ENCODE results near the gene CS.
A peak's percentile ranks its signal among the peaks of the same experiment; 100 is the strongest.
"Not testable (repeated sequence)": the region's sequence is repeated elsewhere in the genome, so short reads cannot be mapped to it uniquely, and the experiment has no call there.

The CS gene

GRCh38 chr12:56299853-56300643, at the start of gene CS:
TSS of gene CS (minus strand) at chr12:56300330. CDS start at chr12:56300201, 129 bp downstream.
- DNase-seq (ENCODE audit: low read depth): peak; percentile 97

- no peak for DNase-seq (ENCODE audit: low read depth)
Measured at GRCh38 chr12:56348776-56349175, 48.6 kb upstream of the CS start.

DNA sequence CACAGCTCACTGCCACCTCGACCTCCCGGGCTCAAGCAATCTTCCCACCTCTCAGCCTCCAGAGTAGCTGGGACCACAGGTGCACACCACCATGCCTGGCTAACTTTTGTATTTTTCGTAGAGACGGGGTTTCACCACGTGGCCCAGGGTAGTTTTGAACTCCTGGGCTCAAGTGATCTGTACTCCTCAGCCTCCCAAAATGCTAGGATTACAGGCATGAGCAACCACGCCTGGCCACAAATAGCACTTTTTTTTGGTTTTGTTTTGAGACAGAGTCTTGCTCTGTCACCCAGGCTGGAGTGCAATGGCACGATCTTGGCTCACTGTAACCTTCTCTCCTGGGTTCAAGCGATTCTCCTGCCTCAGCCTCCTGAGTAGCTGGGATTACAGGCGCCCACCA, 47.1 kb upstream of the CS start:
- not testable (repeated sequence) for DNase-seq (ENCODE audit: low read depth)

GRCh38 chr12:56346675-56347074, 46.5 kb upstream of the CS start:
- DNase-seq (ENCODE audit: low read depth): no peak

GRCh38 chr12:56342290-56342689, 42.2 kb upstream of the CS start:
- DNase-seq (ENCODE audit: low read depth): not testable (repeated sequence)

DNA sequence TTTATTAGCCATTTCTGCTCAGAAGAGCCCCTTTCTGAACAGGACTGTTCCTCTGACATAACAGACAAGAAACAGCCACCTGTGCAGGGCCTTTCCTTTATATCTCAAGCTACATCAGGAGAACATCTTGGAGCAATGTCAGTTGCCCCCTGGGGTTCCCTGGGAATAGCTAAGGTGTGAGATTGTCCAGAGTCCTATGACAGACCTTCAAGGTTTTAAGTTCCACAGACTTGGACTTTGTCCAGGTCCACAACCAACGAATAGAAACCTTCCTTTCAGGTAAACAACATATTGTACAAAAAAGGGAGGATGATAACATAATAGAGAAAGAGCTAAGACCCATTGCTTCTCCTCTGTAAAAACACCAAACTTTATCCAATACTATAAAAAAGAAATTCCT, 41.5 kb upstream of the CS start:
- DNase-seq (ENCODE audit: low read depth): no peak

DNA sequence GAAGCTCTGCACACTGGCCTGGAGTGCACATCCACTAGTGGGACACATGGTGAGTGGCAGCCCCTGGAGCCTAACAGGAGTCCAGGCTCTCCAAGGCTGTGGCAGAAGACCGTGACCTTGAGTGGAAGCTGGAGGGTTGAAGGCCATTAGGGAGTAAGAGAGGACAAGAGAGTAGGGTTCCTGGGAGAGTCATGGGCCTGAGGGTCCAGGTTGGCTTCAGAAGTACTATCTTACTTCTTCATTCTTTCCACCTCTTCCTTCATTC, 39.0 kb upstream of the CS start:
- DNase-seq (ENCODE audit: low read depth): no peak

DNA sequence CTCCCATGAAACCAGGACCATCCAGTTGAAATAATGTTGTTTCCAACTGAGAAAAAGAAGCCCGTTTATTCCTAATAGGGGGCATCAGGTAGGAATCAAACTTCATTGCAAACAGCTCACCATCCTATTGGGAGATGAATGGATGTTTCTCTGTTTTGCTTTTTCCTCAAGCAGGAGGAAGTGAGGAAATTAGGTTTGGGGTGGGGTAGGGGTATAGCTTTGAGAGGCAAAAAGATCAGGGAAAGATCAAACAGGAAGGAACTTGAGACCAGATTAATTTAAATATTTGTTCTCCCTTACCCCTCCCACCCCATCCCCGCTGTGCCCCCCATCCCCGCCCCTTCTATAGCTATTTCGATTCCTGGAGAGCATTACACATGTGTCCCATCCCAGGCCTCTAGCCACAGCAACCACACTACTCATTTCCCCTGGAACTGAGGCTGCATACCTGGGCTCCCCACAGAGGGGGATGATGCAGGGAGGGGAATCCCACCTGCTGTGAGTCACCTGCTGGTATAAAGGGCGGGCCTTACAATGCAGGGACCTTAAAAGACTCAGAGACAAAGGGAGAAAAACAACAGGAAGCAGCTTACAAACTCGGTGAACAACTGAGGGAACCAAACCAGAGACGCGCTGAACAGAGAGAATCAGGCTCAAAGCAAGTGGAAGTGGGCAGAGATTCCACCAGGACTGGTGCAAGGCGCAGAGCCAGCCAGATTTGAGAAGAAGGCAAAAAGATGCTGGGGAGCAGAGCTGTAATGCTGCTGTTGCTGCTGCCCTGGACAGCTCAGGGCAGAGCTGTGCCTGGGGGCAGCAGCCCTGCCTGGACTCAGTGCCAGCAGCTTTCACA, 38.4 kb upstream of the CS start, which contains the start of gene IL23A:
TSS of gene IL23A (plus strand) at position 577 of the 850 bp plus-strand sequence. CDS start at position 738, 161 bp downstream.
- peak; percentile 74 for DNase-seq (ENCODE audit: low read depth)

- no peak for DNase-seq (ENCODE audit: low read depth)
Measured at GRCh38 chr12:56337753-56338251, 37.7 kb upstream of the CS start.

DNA sequence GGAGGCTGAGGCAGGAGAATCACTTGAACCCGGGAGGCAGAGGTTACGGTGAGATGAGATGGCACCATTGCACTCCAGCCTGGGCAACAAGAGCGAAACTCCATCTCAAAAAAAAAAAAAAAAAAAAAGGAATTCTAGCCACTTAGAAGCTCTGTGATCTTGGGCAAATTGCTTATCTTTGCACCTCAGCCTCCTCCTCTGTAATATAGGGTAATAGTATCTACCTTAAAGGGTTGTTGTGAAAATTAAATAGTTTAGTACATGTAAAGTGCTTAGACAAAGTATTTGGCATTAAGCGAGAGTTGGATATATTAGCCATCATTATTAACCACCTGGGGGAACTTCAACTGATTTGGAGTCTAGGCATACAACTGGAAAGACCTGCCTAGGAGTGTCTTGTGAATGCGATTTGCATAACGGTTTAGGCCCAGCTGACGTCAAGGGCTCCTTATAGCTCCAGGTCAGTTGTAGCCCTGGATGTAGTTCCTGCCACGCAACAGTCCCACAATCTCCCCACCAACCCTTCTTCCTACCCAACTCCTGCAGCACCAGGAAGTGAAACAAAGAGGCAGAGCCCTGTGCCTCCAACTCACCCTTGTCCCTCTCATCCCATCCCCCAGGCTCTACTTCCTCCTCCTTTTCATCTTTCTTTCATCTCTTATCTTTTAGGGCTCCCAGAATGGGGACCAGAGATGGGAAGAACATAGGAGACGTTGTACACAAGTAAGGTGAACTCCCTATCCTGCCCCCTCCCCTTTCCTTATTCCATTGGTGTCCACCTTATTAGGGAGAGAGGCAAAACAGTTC, 36.4 kb upstream of the CS start:
- no peak for DNase-seq (ENCODE audit: low read depth)

GRCh38 chr12:56335527-56335926, 35.4 kb upstream of the CS start:
- not testable (repeated sequence) for DNase-seq (ENCODE audit: low read depth)

DNA sequence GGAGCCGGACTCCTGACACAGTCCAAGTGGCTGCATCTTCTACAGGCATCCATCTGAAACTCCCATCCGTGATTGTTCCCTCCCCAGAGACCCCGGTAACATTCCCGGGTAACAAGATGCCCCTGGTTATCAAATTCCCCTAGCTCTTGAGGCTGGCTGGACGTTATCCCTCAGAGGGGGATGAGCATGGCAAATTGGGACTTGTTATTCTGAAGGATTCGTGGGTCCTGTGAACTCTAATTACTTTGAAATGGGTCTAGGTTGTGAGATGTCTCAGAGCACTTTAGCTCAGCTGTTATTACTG, 34.3 kb upstream of the CS start:
- DNase-seq (ENCODE audit: low read depth): no peak

GRCh38 chr12:56333679-56334489, 33.8 kb upstream of the CS start, which contains the start of gene PAN2:
TSS of gene PAN2 (minus strand) at chr12:56334000. CDS start at chr12:56333094, 906 bp downstream.
- DNase-seq (ENCODE audit: low read depth): peak; percentile 80

DNA sequence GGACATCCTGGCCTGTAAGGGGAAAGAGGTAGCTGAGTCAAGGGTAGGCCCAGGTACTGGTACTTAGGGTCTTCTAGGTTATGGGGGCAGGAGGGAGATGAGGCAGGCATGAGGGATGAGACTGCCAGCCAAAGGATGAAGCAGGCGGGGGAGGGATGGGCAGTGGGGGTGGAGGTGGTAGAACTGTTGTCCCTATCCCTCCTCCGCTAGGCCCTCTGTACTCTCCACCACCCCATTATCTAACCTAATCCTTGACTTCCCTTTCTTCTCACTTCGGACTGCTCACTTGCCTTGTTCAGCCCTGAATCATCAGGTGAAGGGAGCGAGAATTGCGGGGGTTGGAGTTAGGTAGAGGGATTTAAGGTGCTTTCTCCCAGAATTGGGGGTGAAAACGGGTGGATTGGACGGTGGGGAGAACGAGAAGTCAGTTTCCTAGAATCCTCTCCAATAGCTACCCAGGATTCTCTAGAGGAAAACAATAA, 33.1 kb upstream of the CS start:
- DNase-seq (ENCODE audit: low read depth): no peak

DNA sequence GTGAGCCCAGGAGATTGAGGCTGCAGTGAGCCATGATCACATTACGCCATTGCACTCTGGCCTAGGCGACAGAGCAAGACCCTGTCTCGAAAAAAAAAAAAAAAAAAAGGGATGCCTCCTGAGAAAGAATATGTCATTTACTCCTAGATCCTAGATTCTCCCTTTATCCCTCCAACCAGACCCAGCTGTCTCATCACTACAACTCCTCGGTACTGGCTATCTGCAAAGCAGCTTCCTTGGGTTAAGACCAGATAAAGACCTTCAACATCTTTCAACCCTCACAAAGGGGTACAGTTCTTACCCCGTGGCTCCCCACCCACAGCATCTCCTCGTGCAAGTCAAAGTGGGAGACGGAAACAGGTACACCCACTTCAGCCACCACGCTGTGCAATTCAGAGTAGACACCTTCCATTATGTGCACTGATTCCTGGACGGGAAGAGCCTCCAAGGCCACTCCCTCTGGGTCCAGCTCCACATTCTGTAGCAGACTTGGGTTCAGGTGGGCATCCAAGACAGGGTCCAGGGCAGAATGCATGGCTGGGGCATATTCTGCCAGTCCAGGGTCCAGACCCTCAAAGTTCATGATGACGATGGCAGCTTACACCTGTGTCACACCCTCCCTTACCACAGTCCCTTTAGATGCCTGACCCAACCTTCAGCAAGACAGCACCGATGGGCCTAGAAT, 32.5 kb upstream of the CS start:
- no peak for DNase-seq (ENCODE audit: low read depth)

DNA sequence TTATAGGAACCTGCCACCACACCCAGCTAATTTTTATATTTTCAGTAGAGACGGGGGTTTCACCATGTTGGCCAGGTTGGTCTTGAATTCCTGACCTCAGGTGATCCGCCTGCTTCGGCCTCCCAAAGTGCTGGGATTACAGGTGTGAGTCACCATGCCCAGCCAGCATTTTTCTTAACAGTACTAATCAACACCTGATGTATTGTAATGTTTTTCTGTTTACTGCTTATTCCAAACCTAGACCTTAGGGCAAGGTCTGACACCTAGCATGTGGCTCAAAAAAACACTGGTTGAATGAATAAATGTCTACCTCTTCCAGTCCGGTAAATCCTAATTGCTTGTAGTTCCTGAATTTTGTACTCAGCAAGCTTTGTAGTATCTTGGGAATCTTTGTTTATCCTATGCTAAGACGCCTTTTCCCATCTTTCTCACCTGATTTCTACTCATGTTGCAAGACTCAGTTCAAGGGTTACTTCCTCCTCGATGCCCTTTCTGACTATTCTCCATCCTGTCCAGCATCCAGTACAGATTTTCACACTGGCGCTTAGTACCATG, 30.9 kb upstream of the CS start:
- no peak for DNase-seq (ENCODE audit: low read depth)

- DNase-seq (ENCODE audit: low read depth): no peak
Measured at GRCh38 chr12:56326533-56326932, 26.4 kb upstream of the CS start.

- DNase-seq (ENCODE audit: low read depth): no peak
Measured at GRCh38 chr12:56326126-56326525, 26.0 kb upstream of the CS start.

- DNase-seq (ENCODE audit: low read depth): no peak
Measured at GRCh38 chr12:56324206-56324605, 24.1 kb upstream of the CS start.

GRCh38 chr12:56321610-56322009, 21.5 kb upstream of the CS start:
- not testable (repeated sequence) for DNase-seq (ENCODE audit: low read depth)
